VCaP (cell line): ENCODE results near the gene CCDC70.

Experiments
- H3K27ac ChIP-seq: fragments of 450-650 bp; 2 replicates; pipeline ENCODE4 v1.5.1; 2017
- CTCF ChIP-seq: fragments of 450-650 bp; conservative IDR thresholded peaks from 2 replicates; pipeline ENCODE4 v1.5.1; 2017; ENCODE audit warnings: mild to moderate bottlenecking, moderate library complexity

CCDC70 gene

GRCh38 chr13:51841732-51842131 lies 20.0 kb upstream of the CCDC70 start:
- TF ChIP-seq CTCF: no peak
- no peak overlapping the region for H3K27ac ChIP-seq

- no peak for TF ChIP-seq CTCF
Measured at GRCh38 chr13:51843529-51843928, 18.2 kb upstream of the CCDC70 start.

DNA sequence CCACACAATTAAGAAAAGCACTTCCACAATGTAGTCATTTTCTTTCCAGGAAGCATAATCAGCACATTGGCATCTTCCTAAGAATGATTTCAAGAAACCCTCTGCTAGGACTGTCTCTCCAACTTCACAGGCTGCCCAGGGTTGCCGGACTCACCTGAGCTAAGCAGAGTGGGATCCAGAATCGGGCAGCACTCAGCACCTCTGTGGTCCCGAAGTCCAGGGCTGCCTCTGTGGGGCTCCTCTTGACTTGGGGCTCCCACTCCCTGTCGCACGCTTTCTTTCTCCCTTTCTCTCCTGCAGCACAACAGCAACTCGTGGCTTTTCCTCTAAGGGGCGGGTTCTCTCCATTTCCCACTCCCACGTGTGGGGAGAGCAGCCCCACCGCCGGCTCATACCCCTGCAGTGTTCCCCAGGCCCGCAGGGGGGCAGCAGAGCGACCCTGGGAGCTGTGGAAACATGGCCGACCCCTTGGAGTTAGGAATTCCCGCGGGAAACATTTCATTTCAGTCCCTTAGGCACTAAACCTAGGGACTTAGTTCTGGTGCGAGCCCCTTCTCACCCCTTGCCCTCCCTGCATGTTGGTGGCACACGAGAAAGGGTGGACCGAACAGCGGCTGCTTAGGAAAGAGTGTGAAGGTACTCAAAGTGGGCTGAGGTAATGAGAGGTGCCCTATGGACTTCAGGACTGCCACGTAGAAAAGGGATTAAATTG lies 16.8 kb upstream of the CCDC70 start, which contains the start of gene TMEM272:
Gene TMEM272, minus strand, starts transcription at position 316 of the 712 bp plus-strand sequence. CDS start 6,647 bp downstream, outside the sequence.
- TF ChIP-seq CTCF: peak; percentile 82
- no peak within 1 kb of the TSS for H3K27ac ChIP-seq

More at GRCh38 chr13:51843529-51843928, 18.2 kb upstream of the CCDC70 start:
- H3K27ac ChIP-seq: no peak overlapping the region

GRCh38 chr13:51845574-51846318 lies 16.0 kb upstream of the CCDC70 start:
- TF ChIP-seq CTCF: no peak
- no peak overlapping the region for H3K27ac ChIP-seq

GRCh38 chr13:51846756-51847155 lies 15.0 kb upstream of the CCDC70 start:
- no peak overlapping the region for H3K27ac ChIP-seq
- no peak for TF ChIP-seq CTCF

GRCh38 chr13:51848674-51849073 lies 13.1 kb upstream of the CCDC70 start:
- no peak overlapping the region for H3K27ac ChIP-seq
- no peak for TF ChIP-seq CTCF
